Measurements from ENCODE around the gene PEPD. TPM values are rescaled to one million over a fixed set of nuclear protein-coding genes. Genes with fewer than 3 reads are reported as not detected.
A peak's percentile ranks its signal among the peaks of the same experiment; 100 is the strongest.

Gene PEPD
- total RNA-seq, 1 experiment from 2014 or later: 18.3 TPM

GRCh38 chr19:33343859-33344572, 177.6 kb downstream of the PEPD start:
- no peak overlapping the region for H3K4me3 Mint-ChIP-seq (ENCODE audit: unreplicated experiment)
- TF ChIP-seq CTCF (IDR thresholded peaks at IDR 0.05; ENCODE audit: unreplicated experiment): no peak
- intact Hi-C loops (cut with micrococcal nuclease): no loop called here
- no peak overlapping the region for H3K27ac Mint-ChIP-seq (ENCODE audit: low read depth, unreplicated experiment)
- POLR2A ChIA-PET: interaction anchor here (0.7 to 1.1 kb wide), 2 partner anchors 13 to 15 kb away, joined by 3 read pairs; no protein-coding TSS in a partner anchor
- no peaks in the 10 kb centered on the region for H3K9me3 Mint-ChIP-seq (ENCODE audit: unreplicated experiment)
- no peaks in the 10 kb centered on the region for H3K27me3 Mint-ChIP-seq (ENCODE audit: insufficient read depth, unreplicated experiment)
- BruUV-seq (replicated peaks): no TSS peak
- CTCF ChIA-PET: interaction anchor here (0.8 to 1.2 kb wide), 2 partner anchors 62 to 102 kb away, joined by 3 to 5 read pairs; no protein-coding TSS in a partner anchor
- peaks cover 6% of the 10 kb centered on the region for H3K36me3 Mint-ChIP-seq (ENCODE audit: insufficient read depth, unreplicated experiment)
- peaks cover 19% of the 10 kb centered on the region for H3K4me1 Mint-ChIP-seq (ENCODE audit: insufficient read depth, unreplicated experiment)
- no peak for DNase-seq (ENCODE audit: unreplicated experiment)

GRCh38 chr19:33343301-33343700, 178.3 kb downstream of the PEPD start:
- Mint-ChIP-seq H3K4me1 (ENCODE audit: insufficient read depth, unreplicated experiment) (peaks cover 13% of the 10 kb centered on the region), H3K4me3 (ENCODE audit: unreplicated experiment) (no peak overlapping the region), H3K36me3 (ENCODE audit: insufficient read depth, unreplicated experiment) (peaks cover 6% of the 10 kb centered on the region), H3K9me3 (ENCODE audit: unreplicated experiment) (no peaks in the 10 kb centered on the region), H3K27ac (ENCODE audit: low read depth, unreplicated experiment) (no peak overlapping the region), H3K27me3 (ENCODE audit: insufficient read depth, unreplicated experiment) (no peaks in the 10 kb centered on the region)
- BruUV-seq (replicated peaks): no TSS peak
- POLR2A ChIA-PET: interaction anchor here (0.7 to 1.1 kb wide), 2 partner anchors 13 to 14 kb away, joined by 3 read pairs; no protein-coding TSS in a partner anchor
- CTCF ChIA-PET: interaction anchor here (0.6 to 1.2 kb wide), 2 partner anchors 30 to 101 kb away, joined by 3 to 5 read pairs; partner anchors contain the start of gene CEBPG
- TF ChIP-seq CTCF (IDR thresholded peaks at IDR 0.05; ENCODE audit: unreplicated experiment): no peak
- DNase-seq (ENCODE audit: unreplicated experiment): no peak
- intact Hi-C loops (cut with micrococcal nuclease): no loop called here

- ChIA-PET POLR2A (interaction anchor here (0.7 to 3.2 kb wide), 4 partner anchors 8 to 875 kb away, joined by 3 to 21 read pairs (median 4); partner anchors contain the start of gene CEBPG), CTCF (no interaction called here)
- H3K9me3 Mint-ChIP-seq (ENCODE audit: unreplicated experiment): no peaks in the 10 kb centered on the region
- no peak overlapping the region for H3K27ac Mint-ChIP-seq (ENCODE audit: low read depth, unreplicated experiment)
- H3K4me3 Mint-ChIP-seq (ENCODE audit: unreplicated experiment): no peak overlapping the region
- BruUV-seq (replicated peaks): no TSS peak
- peaks cover 13% of the 10 kb centered on the region for H3K4me1 Mint-ChIP-seq (ENCODE audit: insufficient read depth, unreplicated experiment)
- DNase-seq (ENCODE audit: unreplicated experiment): no peak
- H3K36me3 Mint-ChIP-seq (ENCODE audit: insufficient read depth, unreplicated experiment): no peaks in the 10 kb centered on the region
- no peak for TF ChIP-seq CTCF (IDR thresholded peaks at IDR 0.05; ENCODE audit: unreplicated experiment)
- no peaks in the 10 kb centered on the region for H3K27me3 Mint-ChIP-seq (ENCODE audit: insufficient read depth, unreplicated experiment)
- intact Hi-C loops (cut with micrococcal nuclease): no loop called here
Observed at GRCh38 chr19:33340991-33341390, 180.6 kb downstream of the PEPD start.

- ChIA-PET CTCF (no interaction called here), POLR2A (interaction anchor here (0.6 to 3.2 kb wide), 10 partner anchors 8 to 798 kb away, joined by 3 to 21 read pairs (median 4); partner anchors contain the start of genes CEBPA and CEBPG)
- no peak for TF ChIP-seq CTCF (IDR thresholded peaks at IDR 0.05; ENCODE audit: unreplicated experiment)
- Mint-ChIP-seq H3K27me3 (ENCODE audit: insufficient read depth, unreplicated experiment) (no peaks in the 10 kb centered on the region), H3K9me3 (ENCODE audit: unreplicated experiment) (no peaks in the 10 kb centered on the region), H3K27ac (ENCODE audit: low read depth, unreplicated experiment) (peak overlapping the region; percentile 16), H3K36me3 (ENCODE audit: insufficient read depth, unreplicated experiment) (no peaks in the 10 kb centered on the region), H3K4me3 (ENCODE audit: unreplicated experiment) (no peak overlapping the region), H3K4me1 (ENCODE audit: insufficient read depth, unreplicated experiment) (peaks cover 10% of the 10 kb centered on the region)
- no TSS peak for BruUV-seq (replicated peaks)
- DNase-seq (ENCODE audit: unreplicated experiment): peak; percentile 92
- intact Hi-C loops (cut with micrococcal nuclease): loop anchor here (1.0 kb wide), 1 partner anchor 11 kb away; no protein-coding TSS in a partner anchor
Observed at GRCh38 chr19:33339016-33339984, 182.3 kb downstream of the PEPD start.

All from MCF 10A (cell line).